Left lung (tissue), 10 donors: Measurements from ENCODE around the gene RASL10B. TPM values are rescaled to one million over a fixed set of nuclear protein-coding genes. Genes with fewer than 3 reads are reported as not detected.
A peak's percentile ranks its signal among the peaks of the same experiment; 100 is the strongest.
"Not testable (repeated sequence)": the region's sequence is repeated elsewhere in the genome, so short reads cannot be mapped to it uniquely, and the experiment has no call there.

Source experiments
- ATAC-seq: fragments of 200-7000 bp; cut with Tn5 transposase; one replicate; pipeline ENCODE4 v1.9.1; 2020; ENCODE audit warnings: moderate library complexity
- DNase-seq, 4 donors: peaks; one replicate each; pipeline ENCODE4 v3.0.0-alpha.2; 2013 to 2020
- H3K27ac ChIP-seq, 2 donors: fragments of 200-600 bp; sonication (generic) in 1 of 2; one replicate each; pipeline versions ENCODE4 v1.5.0 to v1.8.0; 2020 to 2021
- H3K27me3 ChIP-seq, 2 donors: fragments of 200-600 bp; sonication (generic) in 1 of 2; one replicate each; pipeline versions ENCODE4 v1.5.0 to v1.8.0; 2020 to 2021
- H3K36me3 ChIP-seq, 2 donors: fragments of 200-600 bp; sonication (generic) in 1 of 2; one replicate each; pipeline versions ENCODE4 v1.5.0 to v1.8.0; 2020 to 2021
- H3K4me1 ChIP-seq, 2 donors: fragments of 200-600 bp; one replicate each; pipeline ENCODE4 v1.8.0; 2021
- H3K4me3 ChIP-seq, 2 donors: fragments of 200-600 bp; sonication (generic) in 1 of 2; one replicate each; pipeline versions ENCODE4 v1.5.0 to v1.8.0; 2020 to 2021; ENCODE audit warnings: mild to moderate bottlenecking in 1 of 2
- H3K9me3 ChIP-seq, 2 donors: fragments of 200-600 bp; sonication (generic) in 1 of 2; one replicate each; pipeline versions ENCODE4 v1.5.0 to v1.8.0; 2020 to 2021
- CTCF ChIP-seq, 2 donors: fragments of 200-600 bp; sonication (generic) in 1 of 2; IDR thresholded peaks; one replicate each; pipeline versions ENCODE4 v1.5.0 to v1.8.0; 2021; ENCODE audit warnings: antibody characterized with exemption in 2 of 2
- intact Hi-C, 2 donors: fragments of 100-400 bp; cut with DNase I; formaldehyde crosslinking; loops; one replicate each; pipeline versions ENCODE4 v1.11.2 to v1.14.2; 2022
- polyA plus RNA-seq, 6 donors: library from polyadenylated mRNA; unstranded; fragments of 120-200 nt; gene quantifications; one replicate each; pipeline ENCODE4 v1.2.1, GENCODE V29; 2013; ENCODE audit not compliant: insufficient read length in 6 of 6
- total RNA-seq, 2 donors: library from RNA; stranded (reverse); fragmentation: NEBNext Ultra II Directional; extraction: Animal tissue kit (Norgen Biotek cat#: 25700); gene quantifications; one replicate each; pipeline ENCODE4 v1.2.1, GENCODE V29; 2021
- donor health status: DM: no; HTN: yes; CAD: no.
- donor health status: DM: no; HTN: no; CAD: no.

Gene RASL10B
- total and polyA plus RNA-seq, 8 donors, result 0.52 to 3.4 (median 3.0) TPM

GRCh38 chr17:35701491-35701890, 29.9 kb upstream of the RASL10B start:
- DNase-seq (no peak), ATAC-seq (no peak)
- no peaks in the 10 kb centered on the region for H3K9me3 ChIP-seq
- H3K27me3 ChIP-seq, result no peaks in the 10 kb centered on the region
- peaks cover 0 to 6% of the 10 kb centered on the region in 2 donors for H3K36me3 ChIP-seq
- no peak for TF ChIP-seq CTCF (IDR thresholded peaks at IDR 0.05)
- no peaks in the 10 kb centered on the region for H3K4me1 ChIP-seq
- intact Hi-C loops, result no loop called here
- no peak overlapping the region for H3K27ac ChIP-seq
- no peak overlapping the region for H3K4me3 ChIP-seq

- DNase-seq, H3K9me3 ChIP-seq, ATAC-seq, H3K4me3 ChIP-seq, H3K27me3 ChIP-seq, H3K27ac ChIP-seq, intact Hi-C loops, H3K36me3 ChIP-seq, H3K4me1 ChIP-seq: not testable (repeated sequence)
Measured at GRCh38 chr17:35703308-35703707, 28.1 kb upstream of the RASL10B start.

- H3K9me3 ChIP-seq, result no peaks in the 10 kb centered on the region
- H3K36me3 ChIP-seq, result peaks cover 0 to 15% of the 10 kb centered on the region in 2 donors
- peaks cover 0 to 14% of the 10 kb centered on the region in 2 donors for H3K4me1 ChIP-seq
- peak overlapping the region in 1 of 2 donors; percentile 28 for H3K27ac ChIP-seq
- H3K4me3 ChIP-seq, result no peak overlapping the region
- no peak for TF ChIP-seq CTCF (IDR thresholded peaks at IDR 0.05)
- H3K27me3 ChIP-seq, result no peaks in the 10 kb centered on the region
- intact Hi-C loops, result no loop called here
- ATAC-seq (no peak), DNase-seq (no peak)
Measured at GRCh38 chr17:35705230-35705629, 26.2 kb upstream of the RASL10B start.

GRCh38 chr17:35705705-35706104, 25.7 kb upstream of the RASL10B start:
- DNase-seq (no peak), ATAC-seq (peak; percentile 92)
- no peak for TF ChIP-seq CTCF (IDR thresholded peaks at IDR 0.05)
- Histone ChIP-seq H3K36me3 (peaks cover 0 to 20% of the 10 kb centered on the region in 2 donors), H3K27me3 (no peaks in the 10 kb centered on the region), H3K27ac (peak overlapping the region in 1 of 2 donors; percentile 28), H3K4me3 (no peak overlapping the region), H3K9me3 (no peaks in the 10 kb centered on the region), H3K4me1 (peaks cover 0 to 14% of the 10 kb centered on the region in 2 donors)
- intact Hi-C loops, result no loop called here

GRCh38 chr17:35708149-35708548, 23.3 kb upstream of the RASL10B start:
- intact Hi-C loops, result no loop called here
- no peak overlapping the region for H3K4me3 ChIP-seq
- DNase-seq, result no peak
- H3K27ac ChIP-seq, result no peak overlapping the region
- H3K9me3 ChIP-seq, result no peaks in the 10 kb centered on the region
- TF ChIP-seq CTCF (IDR thresholded peaks at IDR 0.05), result no peak
- H3K4me1 ChIP-seq, result peaks cover 3 to 14% of the 10 kb centered on the region in 2 donors
- no peak for ATAC-seq
- no peaks in the 10 kb centered on the region for H3K27me3 ChIP-seq
- peaks cover 0 to 37% of the 10 kb centered on the region in 2 donors for H3K36me3 ChIP-seq

- TF ChIP-seq CTCF (IDR thresholded peaks at IDR 0.05), result no peak
- Histone ChIP-seq H3K27me3 (no peaks in the 10 kb centered on the region), H3K4me1 (peaks cover 5 to 14% of the 10 kb centered on the region in 2 donors), H3K4me3 (no peak overlapping the region), H3K27ac (no peak overlapping the region), H3K9me3 (no peaks in the 10 kb centered on the region), H3K36me3 (peaks cover 0 to 44% of the 10 kb centered on the region in 2 donors)
- DNase-seq (no peak), ATAC-seq (no peak)
- intact Hi-C loops, result no loop called here
Measured at GRCh38 chr17:35708951-35709350, 22.5 kb upstream of the RASL10B start.
